C1 segment of cervical spinal cord (tissue), 14 donors: ENCODE data around the gene SPATA2L.
A peak's percentile ranks its signal among the peaks of the same experiment; 100 is the strongest.

ENCODE experiments used
- DNase-seq, 14 donors: peaks; one replicate each; lab custom pipeline; 2025; lab: John Stamatoyannopoulos, UW

The SPATA2L gene, protein sequence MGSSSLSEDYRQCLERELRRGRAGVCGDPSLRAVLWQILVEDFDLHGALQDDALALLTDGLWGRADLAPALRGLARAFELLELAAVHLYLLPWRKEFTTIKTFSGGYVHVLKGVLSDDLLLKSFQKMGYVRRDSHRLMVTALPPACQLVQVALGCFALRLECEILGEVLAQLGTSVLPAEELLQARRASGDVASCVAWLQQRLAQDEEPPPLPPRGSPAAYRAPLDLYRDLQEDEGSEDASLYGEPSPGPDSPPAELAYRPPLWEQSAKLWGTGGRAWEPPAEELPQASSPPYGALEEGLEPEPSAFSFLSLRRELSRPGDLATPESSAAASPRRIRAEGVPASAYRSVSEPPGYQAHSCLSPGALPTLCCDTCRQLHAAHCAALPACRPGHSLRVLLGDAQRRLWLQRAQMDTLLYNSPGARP

DNA sequence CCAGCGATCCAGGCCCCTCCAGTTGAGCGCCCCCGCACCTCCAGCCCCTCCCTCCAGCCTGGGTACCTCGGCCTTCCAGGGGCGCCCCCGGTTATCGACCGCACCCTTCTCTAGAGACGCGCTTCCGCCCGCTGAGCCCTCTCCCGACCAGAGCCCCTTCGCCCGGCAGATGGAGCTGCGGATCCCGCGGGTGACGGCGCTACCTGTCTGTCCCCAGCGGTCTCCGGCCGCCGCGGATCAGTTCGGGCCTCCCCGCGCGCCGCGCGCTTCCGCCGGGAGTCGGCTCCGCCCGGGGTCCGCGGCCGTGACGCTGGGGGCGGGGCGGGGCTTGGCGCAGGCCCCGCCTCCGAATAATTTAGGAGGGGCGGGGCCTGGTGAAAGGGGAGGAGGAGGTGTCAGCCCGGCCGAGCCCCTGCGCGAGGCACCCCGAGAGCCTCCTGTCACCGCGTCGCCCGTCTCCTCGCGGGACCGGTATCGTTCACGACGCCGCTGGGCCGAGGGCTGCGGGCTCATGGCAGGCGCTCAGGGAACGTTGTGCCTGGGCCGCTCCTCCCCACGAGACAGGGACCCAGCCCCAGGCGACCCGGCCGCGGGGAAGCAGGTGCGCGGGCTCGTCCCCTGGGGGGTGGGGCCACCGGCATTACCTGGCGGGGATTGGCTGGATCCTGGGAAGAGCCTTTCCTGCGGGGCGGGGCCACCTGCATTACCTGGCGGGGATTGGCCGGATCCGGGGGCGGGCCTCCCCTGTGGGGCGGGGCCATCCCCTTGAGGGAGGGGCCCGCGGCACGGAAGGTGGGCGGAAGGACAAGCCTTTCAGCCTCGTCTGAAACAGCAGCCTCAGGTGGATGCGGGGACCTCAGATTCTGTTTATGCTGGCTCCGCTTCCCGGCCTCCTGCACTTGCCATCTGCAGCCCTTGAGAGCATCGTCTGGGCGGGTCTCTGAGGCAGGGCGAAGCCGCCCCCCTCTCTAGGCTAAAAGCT is at the start of gene SPATA2L:
SPATA2L (minus strand) TSS at position 281 of the 982 bp plus-strand sequence. CDS start 473 bp downstream, outside the sequence.
- DNase-seq = peak in 13 of 14 donors; percentile 20 to 94 (median 69)

DNA sequence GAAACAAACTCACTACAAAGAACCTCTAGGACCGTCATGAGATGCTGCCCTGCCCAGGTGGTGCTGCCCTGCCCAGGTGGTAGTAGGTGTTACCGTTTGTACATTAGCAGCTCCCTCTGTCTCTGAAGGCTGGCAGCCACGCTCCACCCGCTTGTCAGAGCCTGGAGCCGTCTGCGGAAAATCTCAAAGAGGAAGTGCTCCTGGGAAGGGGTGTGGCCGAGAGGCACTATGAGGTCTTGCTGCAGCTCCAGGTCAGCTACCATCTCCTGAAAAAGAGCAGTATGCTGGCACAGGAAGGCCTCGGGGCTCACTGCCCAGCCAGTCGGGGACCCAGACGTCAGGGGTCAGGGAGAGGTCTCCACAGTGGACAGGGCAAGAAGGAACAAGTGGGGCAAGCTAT is 48.1 kb upstream of the SPATA2L start:
- peak in 2 of 14 donors; percentile 19 to 26 for DNase-seq

DNA sequence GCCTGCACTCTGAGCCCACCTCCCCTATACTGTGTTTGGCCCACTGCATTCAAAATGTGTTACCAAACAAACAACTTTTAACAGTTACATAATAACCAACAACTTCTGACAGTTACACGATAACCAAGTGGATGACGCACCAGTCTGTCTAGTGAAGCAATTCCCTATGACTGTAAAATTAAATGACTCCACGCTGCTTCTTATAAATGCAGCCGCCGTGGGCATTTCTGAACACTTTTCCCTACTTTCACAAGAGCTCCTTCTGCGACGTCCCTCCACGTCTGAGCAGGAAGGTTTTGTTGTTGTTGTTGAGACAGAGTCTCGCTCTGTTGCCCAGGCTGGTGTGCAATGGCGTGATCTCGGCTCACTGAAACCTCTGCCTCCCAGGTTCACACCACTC is 47.4 kb upstream of the SPATA2L start:
- no peak for DNase-seq

DNA sequence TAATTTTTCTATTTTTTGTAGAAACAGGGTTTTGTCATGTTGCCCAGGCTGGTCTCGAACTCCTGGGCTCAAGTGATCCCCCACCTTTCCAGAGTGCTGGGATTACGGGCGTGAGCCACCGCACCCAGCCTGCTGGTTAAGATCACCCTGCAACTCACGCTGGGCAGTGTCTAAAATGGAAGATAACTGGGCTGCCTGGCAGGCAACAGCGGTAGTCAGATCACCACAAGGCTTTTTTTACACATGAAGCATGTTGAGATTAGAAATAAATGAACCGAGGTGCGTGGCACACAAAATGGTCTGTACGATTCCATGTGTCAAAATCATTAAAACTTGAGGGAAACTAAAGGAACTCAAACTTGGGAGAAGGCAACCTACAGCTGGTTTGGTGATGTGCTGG is 46.6 kb upstream of the SPATA2L start:
- DNase-seq = no peak

DNA sequence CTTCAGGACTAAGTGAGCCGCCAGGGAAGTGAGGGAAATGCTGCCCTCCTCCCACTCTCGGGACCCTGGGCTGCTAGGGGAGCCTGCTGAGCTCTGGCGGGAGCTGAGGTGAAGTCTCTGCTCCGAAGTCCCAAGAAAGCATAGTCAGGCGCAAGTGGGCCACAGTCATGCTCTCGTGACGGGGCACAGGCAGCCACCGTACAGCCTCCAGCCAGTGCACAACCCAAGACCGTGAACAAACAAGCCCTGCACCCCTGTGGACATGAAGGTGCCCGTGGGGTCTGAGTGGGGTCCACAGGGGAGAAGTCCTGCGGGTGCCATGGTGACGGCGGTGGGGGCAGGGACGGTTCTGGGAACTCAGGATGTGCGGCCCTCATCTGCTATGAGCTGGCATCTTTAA is 44.5 kb upstream of the SPATA2L start:
- no peak for DNase-seq

DNA sequence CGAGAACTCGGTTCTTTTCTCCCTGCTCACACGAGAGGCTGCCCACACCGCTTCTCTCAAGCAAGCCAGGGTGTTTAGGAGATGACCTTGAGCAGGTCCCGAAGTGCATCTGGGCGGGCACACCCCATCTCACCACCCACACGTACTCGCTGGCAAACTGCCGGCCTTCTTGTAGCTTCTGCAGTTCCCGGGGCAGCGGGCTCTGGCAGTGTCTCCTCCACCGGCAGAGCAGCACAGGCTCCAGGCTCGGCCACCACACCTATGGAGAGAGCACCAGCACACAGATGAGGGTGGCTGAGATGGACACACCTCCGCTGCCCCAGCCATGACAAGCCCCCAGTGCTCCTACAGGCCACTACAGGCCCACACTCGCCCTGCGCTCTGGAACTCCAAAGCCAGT is 43.3 kb upstream of the SPATA2L start:
- no peak for DNase-seq

DNA sequence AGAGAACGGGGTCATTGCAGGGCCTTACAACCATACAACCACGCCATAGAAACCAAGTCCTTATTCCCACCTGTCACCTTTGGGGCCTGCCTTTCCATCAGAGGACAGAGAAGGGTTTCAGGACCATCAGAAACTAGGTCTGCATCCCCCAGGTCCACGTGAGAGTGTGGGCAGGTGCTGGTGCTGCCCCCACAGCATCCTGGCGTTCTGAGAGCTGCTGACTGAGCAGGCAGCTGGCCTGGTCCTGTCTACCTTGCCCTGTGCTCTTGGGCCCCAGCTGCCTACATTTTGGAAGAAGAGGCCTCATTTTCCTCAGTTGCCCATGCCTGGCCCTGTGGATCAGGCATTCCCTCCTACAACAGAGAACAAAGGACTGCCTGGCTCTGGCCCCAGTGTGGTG is 41.4 kb upstream of the SPATA2L start:
- no peak for DNase-seq

DNA sequence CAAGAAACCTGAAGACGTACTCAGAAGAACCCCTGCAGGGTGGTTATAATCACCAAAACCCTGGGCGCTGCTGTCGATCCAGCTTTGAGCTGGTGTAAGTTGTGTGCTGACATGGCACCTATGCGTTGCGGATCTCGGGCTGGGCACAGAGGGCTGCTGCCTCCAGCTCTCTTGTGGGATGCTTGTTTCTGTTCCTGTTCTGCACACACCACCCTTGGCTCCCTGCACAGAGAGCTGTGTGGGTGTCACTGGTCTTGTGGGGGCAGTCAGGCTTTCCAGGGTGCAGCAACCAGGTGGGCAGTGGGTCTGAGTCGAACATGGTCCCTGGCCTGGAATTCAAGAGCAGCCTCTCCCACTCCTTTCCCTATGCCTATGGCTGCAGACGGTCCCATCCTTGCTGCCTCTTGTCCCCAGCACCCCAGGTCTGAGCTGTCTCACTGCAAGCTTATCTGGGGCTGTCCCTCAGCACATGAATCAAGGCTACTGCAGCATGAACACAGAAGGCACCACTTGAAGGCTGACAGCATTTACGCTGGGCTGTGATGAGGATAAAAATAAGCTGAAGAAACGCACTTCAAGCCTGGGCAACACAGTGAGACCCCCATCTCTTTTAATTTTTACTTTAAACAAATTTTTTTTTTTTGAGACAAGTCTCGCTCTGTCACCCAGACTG is 40.0 kb upstream of the SPATA2L start:
- DNase-seq = no peak

DNA sequence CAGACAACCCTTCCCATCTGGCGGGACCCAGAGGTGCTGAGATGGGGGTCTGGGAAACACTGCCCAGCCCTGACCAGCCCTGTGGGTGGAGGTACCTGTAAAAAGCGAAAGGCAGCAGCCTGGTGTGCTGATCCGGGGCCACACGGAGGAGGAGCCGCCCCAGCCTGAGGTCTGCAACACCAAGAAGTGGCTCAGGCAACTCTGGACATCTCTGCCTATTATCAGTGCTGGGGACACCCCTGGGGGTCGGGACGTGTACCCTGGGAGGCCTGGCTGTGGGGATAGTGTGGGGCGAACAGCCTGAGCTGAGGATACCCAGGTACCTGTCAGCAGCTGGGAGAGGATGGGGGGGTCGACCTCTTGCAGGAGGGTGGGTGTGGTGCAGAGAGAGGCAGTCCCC is 37.9 kb upstream of the SPATA2L start:
- DNase-seq = no peak

DNA sequence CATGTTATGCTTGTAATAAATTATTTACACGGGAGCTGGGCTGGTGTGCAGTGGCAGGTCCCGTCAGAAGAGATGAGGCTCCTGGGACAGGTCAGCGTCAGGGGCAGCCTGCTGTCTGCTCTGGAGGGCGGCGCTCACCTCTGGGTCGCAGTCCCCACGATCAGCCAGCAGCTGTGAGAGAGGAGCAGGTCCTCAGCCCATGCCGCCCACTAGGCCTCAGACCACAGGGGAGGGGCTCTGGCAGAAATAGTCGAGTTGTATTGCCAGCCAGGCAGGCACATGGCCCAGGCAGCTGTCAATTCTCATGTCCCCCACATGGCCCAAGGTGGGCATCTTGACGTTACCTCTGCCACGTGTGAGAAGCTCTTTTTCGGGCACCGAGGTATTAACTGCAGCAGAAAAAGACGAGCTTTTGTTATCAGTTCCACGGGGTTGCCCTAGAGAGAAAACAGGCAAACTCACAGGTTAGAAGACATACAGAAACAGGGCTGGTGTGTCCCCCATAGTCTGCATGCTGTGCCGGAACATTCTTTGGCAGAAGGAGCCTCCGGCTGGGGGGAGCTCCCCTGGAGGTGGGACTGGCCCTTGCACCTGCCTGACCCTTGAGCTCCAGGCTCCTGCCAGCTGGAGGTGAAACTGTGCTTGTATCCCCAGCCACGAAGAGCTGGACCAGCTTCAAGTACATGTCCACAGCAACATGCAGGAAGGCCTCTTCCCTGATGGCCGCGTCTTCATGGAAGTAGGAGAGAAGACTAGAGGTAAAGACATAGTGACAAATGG is 37.2 kb upstream of the SPATA2L start:
- no peak for DNase-seq

DNA sequence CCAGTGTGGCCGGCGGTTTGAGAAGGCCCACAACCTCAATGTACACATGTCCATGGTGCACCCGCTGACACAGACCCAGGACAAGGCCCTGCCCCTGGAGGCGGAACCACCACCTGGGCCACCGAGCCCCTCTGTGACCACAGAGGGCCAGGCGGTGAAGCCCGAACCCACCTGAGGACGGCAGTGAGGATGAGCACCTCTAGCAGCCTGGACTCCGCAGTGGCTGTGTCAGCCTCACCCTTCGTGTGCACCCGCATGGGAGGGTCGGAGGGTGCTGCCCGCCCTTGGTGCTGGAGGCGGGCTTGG is 36.5 kb upstream of the SPATA2L start:
- DNase-seq = no peak

DNA sequence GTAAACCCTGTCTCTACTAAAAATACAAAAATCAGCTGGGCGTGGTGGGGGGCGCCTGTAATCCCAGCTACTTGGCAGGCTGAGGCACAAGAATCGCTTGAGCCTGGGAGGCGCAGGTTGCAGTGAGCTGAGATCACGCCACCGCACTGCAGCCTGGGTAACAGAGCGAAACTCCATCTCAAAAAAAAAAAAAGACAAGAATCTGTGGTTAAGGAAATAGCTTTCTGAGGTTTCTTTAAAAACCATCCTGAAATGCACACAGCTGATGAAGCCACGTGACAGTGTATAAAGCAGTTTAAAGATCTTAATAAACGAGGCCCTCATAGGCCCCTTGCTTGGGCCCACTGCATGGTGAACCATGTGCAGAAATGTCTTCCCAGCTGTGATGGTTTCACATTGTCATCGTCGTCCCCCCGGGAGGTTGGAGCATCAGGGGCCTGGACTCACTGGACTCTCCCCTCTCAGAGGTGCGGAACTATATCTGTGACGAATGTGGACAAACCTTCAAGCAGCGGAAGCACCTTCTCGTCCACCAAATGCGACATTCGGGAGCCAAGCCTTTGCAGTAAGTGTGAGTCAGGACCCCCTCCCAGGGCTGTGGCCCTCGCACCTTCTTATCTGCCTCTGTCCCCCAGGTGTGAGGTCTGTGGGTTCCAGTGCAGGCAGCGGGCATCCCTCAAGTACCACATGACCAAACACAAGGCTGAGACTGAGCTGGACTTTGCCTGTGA is 36.0 kb upstream of the SPATA2L start:
- DNase-seq = no peak

DNA sequence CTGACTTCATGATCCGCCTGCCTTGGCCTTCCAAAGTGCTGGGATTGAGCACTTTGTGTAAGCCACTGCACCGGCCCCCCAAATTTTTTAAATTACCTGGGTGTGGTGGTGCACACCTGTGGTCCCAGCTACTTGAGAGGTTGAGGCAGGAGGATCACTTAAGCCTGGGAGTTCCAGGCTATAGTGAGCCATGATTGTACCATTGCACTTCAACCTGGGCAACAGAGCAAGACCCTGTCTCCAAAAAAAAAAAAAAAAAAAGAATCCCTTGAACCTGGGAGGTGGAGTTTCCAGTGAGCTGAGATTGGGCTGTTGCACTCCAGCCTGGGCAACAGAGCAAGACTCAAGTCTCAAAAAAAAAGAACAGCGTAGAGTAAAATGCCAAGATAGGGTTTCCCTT is 35.0 kb upstream of the SPATA2L start:
- DNase-seq = no peak

DNA sequence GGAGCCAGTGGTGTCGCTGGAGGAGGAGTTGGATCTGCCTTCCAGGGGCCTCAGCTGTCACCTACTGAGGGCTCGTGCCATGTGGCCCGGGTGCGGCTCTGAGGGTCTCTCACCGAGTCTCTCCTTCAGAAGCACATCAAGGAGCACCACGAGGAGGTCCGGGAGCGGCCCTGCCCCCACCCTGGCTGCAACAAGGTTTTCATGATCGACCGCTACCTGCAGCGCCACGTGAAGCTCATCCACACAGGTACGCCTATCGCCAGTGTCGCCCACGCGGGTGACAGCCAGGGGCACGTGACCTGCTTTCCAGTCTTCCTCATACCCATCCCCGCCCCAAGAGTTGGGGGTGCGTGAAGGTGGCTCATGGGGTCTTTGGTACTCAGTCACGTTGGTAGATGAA is 32.3 kb upstream of the SPATA2L start:
- no peak for DNase-seq

DNA sequence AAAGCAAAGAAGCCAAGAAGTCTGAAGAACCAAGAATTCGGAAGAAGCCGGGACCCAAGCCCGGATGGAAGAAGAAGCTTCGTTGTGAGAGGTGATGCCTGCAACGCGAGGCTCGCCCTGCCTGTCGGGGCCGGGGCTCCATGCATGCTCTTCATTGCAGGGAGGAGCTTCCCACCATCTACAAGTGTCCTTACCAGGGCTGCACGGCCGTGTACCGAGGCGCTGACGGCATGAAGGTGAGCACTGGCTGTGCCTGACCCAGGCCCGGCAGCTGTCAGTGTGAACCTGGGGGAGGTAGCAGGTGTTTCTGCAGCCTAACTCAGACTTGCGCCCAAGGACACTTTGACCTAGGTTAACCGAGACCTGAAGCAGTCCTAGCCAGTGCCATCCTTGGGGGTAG is 31.8 kb upstream of the SPATA2L start:
- no peak for DNase-seq

DNA sequence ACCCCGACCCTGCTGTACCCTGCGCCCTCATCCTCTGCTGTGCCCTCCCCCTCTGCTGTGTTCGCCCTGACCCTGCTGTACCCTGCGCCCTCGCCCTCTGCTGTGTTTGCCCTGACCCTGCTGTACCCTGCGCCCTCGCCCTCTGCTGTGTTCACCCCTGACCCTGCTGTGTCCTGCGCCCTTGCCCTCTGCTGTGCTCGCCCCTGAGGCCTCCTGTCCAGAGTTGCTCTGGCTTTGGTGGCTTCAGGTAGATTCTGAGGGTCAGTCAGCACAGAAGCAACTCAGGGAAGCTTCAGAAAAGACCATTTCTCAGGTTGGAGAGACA is 31.4 kb upstream of the SPATA2L start:
- no peak for DNase-seq

DNA sequence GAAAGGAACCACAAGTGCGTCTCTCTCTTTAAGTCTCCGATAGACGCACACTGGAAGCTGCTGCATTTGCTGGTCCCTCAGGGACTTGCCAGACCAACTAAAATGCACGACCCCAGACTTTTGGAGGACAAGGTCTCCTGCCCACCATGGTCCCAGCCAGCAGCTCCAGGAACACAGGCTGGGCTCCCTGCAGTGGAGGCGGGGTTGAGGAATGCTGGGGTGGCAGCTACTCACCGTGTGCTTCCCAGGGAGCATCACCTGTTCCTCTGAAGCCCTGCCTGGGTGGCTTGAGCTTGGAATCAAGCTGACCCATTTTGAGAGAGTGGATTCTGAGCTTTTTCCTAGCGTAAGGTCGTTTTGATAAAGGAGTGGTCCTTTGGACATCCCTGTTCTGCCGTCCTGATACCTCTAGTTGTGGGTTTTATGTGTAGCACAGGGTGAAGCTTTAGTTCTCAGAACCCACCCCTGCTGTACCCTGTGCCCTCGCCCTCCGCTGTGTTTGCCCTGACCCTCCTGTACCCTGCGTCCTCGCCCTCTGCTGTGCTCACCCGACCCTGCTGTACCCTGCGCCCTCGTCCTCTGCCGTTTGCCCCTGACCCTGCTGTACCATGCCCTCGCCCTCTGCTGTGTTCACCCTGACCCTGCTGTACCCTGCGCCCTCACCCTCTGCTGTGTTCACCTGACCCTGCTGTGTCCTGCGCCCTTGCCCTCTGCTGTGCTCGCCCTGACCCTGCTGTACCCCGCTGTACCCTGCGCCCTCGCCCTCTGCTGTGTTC is 30.8 kb upstream of the SPATA2L start:
- DNase-seq = no peak

DNA sequence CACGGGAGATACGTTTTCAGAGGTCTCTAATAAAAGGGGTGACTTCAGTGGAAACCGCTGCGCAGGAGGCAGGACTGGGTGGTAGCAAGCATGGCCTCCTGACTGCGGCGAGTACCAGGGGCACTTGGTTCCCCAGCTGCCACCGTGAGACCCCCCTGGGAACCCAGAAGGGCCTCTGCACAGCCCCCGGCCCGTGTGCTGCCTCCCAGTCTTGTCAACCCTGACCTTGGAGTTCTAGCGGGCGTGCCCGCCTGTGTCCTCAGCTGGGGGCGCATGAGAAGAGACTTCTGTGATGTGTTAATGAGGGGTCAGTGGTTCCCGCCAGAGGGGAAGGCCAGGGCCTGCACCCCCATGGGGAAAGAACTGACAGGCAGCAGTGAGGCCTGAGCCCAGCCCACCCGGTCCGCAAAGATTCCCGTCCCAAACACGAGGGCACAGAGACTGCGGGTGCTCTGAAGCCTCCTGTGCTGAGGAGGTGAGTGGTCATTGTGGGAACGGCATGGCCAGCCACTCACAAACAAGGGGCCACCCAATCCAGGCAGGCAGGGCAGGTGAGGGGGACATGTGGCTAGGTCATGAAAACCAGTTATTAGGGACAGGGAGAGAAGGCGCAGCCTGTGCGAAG is 29.2 kb upstream of the SPATA2L start:
- no peak for DNase-seq

DNA sequence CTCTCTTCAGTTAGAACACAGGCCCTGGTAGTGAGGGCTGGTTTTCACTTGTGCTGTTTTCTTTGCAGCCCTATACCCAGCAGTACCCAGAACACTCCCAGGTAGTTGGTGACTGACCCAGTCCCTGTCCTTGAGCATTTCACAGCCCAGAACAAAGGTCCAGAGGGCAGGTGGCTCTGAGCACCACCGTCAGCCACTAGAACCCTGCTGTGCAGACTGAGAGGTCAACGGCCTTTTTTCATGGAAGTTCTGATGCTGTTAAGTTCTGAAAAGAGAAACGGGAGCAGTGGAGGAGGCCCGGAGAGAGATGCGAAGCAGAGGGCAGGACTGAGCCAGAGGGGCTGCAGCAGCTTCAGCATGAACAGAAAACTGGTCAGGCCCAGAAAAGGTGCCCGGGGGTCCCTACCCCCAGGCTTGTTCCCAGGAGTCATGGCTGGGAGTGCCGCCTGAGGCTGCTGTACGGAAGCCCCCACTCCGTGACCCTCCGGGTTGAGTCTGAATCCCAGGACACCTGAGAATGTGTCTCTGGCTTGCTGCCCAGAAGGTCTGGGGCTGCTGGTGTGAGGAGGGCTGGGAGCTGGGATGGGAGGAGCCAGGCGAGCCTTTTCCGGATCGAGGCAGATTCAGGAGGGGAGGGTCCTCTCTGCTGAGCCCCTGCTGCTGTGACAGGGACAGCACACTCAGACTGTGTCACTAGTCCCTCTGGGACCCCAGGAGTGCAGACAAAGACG is 28.5 kb upstream of the SPATA2L start:
- no peak for DNase-seq
